ENCODE measurements around the gene RCBTB1.
"Not testable (repeated sequence)": the region's sequence is repeated elsewhere in the genome, so short reads cannot be mapped to it uniquely, and the experiment has no call there.

RCBTB1 gene

DNA sequence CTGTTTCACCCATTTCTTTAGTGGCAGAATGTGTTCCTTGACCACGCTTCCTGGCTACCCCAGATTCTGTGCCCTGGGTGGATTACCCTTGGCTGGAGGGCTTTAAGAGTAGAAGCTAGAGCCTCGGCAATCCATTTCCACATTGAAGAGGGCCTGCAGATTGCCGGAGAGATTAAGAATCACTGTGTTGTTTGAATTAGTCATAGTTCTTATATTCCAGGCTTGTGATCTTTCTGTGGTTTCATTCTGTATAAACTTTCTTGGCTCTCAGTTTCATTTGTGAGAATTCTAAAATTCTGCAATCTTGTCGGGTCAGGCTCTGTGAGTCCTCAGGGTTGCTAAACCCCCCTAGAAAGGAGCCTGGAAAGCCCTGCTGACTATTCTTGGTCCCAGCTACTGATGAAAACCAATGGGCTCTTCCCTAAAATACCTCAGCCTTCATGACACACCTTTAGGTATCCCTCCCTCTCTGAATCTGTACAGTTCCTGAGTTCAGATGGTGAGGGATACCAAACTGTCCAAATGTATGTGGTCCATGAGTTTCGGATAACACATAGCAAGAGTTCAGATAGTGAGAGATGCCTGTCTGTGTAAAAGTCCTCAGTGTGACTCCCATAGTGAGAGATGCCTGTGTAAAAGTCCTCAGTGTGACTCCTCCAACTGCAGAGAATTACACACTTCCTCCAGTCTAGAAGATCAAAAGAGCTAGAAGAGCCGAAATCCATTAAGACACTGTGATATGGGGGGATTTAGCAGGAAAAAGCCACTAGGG is 85.3 kb downstream of the RCBTB1 start:
- DNase-seq: no peak

DNA sequence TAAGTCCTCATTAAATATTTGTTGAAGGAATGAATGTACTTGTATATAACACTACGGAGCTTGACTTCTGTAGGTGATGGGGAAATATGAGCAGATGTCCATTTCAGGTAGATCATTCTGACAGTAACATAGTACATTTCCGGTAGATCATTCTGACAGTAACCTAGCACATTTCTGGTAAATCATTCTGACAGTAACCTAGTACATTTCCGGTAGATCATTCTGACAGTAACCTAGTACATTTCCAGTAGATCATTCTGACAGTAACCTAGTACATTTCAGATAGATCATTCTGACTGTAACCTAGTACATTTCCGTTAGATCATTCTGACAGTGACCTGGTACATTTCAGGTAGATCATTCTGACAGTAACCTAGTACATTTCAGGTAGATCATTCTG is 87.2 kb downstream of the RCBTB1 start:
- no peak for DNase-seq

DNA sequence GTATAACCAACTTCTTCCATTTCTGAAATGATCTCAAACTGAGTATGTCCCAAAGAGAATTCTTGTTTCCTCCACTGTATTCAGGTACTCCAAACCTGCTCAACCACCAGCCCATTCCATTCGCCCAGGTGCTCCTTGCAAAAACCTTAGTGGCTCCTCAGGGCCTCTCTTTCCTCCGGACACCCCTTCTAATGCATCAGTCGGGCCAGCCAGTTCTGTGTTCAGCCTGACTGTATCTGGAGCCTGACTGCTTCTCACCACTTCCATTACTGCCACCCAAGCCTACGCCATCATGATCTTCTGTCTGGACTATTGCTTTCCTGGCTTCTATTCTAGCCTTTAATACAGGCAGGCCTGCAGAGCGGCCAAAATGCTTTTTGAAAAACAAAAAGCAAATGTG is 88.1 kb downstream of the RCBTB1 start:
- no peak for DNase-seq

GRCh38 chr13:49496837-49497236 is 88.5 kb downstream of the RCBTB1 start:
- not testable (repeated sequence) for DNase-seq

DNA sequence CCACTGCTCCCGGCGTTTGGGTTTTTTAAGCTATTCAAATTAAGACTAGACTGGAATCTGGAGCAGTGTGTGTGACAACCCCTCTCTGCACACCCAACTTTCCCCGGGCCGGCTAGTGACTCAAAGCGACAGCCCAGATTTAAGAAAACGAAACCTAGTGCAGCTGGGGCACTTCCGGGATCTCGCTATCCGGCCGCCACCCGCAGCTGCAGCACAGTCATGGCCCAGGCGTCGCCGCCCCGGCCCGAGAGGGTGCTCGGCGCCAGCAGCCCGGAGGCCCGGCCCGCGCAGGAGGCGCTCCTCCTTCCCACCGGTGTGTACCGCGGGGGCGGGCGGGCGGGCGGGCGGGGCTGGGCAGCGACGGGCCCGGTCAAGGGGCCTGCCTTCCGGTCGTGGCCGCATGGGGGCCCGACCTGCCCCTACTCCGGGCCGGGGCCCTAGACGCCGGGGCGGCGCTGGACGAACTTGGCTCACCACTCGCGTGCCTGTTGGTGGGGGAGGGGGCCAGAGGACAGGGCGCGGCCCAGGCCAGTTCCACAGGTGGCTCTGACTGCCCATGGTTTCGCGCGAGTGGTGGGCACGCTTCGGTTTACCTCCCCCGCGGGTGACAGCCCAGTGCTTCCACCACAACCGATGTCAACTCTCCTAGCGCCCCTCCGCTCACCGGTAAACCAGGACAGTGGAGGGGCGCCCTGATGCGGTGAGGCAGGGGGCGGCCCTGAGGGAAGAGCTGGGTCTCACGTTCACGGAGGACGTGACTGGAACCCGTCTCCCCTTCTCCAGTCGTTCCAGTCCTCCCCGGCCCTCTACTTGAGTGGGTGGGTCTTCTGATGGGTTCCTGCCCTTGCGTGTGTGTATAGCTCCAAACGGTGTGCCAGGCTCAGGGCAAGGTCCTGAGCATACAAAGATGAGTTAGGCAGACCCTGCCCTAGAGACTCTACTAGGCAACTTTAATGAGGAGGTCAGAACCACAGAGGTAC is 89.3 kb downstream of the RCBTB1 start, which contains the start of gene PHF11:
Gene PHF11, plus strand, starts transcription at position 171 of the 980 bp plus-strand sequence. Its CDS starts 49 bp downstream, at position 220.
- DNase-seq: no peak

- no peak for DNase-seq
These were observed 90.7 kb downstream of the RCBTB1 start for GRCh38 chr13:49494645-49495044.

- no peak for DNase-seq
These were observed 96.8 kb downstream of the RCBTB1 start for GRCh38 chr13:49488563-49488962.
